Testis (tissue), 3 donors: ENCODE data around the gene AKR1C4. TPM values are rescaled to one million over a fixed set of nuclear protein-coding genes. Genes with fewer than 3 reads are reported as not detected.

ENCODE experiments used
- DNase-seq: peaks from one replicate; pipeline ENCODE4 v3.0.0-alpha.2; 2019
- H3K27ac ChIP-seq, 2 donors: fragments of 200-600 bp; sonication (generic); one replicate each; pipeline ENCODE4 v1.5.1; 2019
- H3K27me3 ChIP-seq: fragments of 200-600 bp; sonication (generic); one replicate; pipeline ENCODE4 v1.5.1; 2019
- H3K36me3 ChIP-seq: fragments of 200-600 bp; sonication (generic); one replicate; pipeline ENCODE4 v1.5.1; 2017; ENCODE audit warnings: low read depth; ENCODE audit errors: missing control alignments
- H3K4me1 ChIP-seq: fragments of 200-600 bp; sonication (generic); one replicate; pipeline ENCODE4 v1.5.1; 2019
- H3K4me3 ChIP-seq, 2 donors: fragments of 200-600 bp; sonication (generic); one replicate each; pipeline ENCODE4 v1.5.1; 2017 to 2019
- H3K9me3 ChIP-seq: fragments of 200-600 bp; sonication (generic); one replicate; pipeline ENCODE4 v1.5.1; 2017
- CTCF ChIP-seq, 3 experiments: fragments of 450-650 bp in 2 of 3; fragments of 200-600 bp in 1 of 3; sonication (generic) in 1 of 3; IDR thresholded peaks; one replicate each; pipeline ENCODE4 v1.5.1; 2016 to 2019; ENCODE audit warnings: antibody characterized with exemption in 3 of 3, mild to moderate bottlenecking in 2 of 3, moderate library complexity in 1 of 3
- POLR2A ChIP-seq: fragments of 450-650 bp; IDR thresholded peaks from one replicate; pipeline ENCODE4 v1.6.1; 2017; ENCODE audit warnings: antibody characterized with exemption, mild to moderate bottlenecking, moderate library complexity
- WGBS, 2 donors: methylation state at CpG; one replicate each; pipeline ENCODE4 v1.1.5; 2018; 5-methylcytosine and 5-hydroxymethylcytosine counted together
- intact Hi-C: fragments of 100-400 bp; cut with DNase I; formaldehyde crosslinking; loops from one replicate; pipeline ENCODE4 v1.15.1; 2023; ENCODE audit warnings: low total_unique reads
- polyA plus RNA-seq: library from polyadenylated mRNA; stranded (reverse); fragments of 350-450 nt; fragmentation: Illumina TruSeq; extraction: RNeasy Lipid Tissue Mini Kit (QIAGEN cat#74804); gene quantifications from one replicate; pipeline ENCODE4 v1.2.3, GENCODE V29; 2014; ENCODE audit warnings: low read depth, low replicate concordance; ENCODE audit not compliant: insufficient read depth
- total RNA-seq, 2 donors: library from RNA; depleted of rRNA; stranded (reverse); fragments of >200 nt; gene quantifications; one replicate each; pipeline ENCODE4 v1.2.3, GENCODE V29; 2016

The AKR1C4 gene
- total and polyA plus RNA-seq, 3 donors from 2014 or later, result 0.37 to 1.9 (median 0.63) TPM

- intact Hi-C loops, result no loop called here
- Histone ChIP-seq H3K4me1 (no peaks in the 10 kb centered on the region), H3K27me3 (no peaks in the 10 kb centered on the region), H3K9me3 (no peaks in the 10 kb centered on the region), H3K36me3 (no peaks in the 10 kb centered on the region), H3K4me3 (no peak overlapping the region), H3K27ac (no peak overlapping the region)
- no peak for TF ChIP-seq CTCF (IDR thresholded peaks at IDR 0.05)
- TF ChIP-seq POLR2A, result no peak
- 58 to 62% methylated on average over 1 of the region's 1 CpG for WGBS, 2 donors
- no peak for DNase-seq
Observed at GRCh38 chr10:5148678-5149032, 48.0 kb upstream of the AKR1C4 start.

- WGBS, 2 donors, result 91 to 93% methylated on average over 3 of the region's 3 CpGs
Observed at GRCh38 chr10:5151076-5151475, 45.6 kb upstream of the AKR1C4 start.

GRCh38 chr10:5155951-5156350 is 40.7 kb upstream of the AKR1C4 start:
- intact Hi-C loops, result no loop called here
- TF ChIP-seq POLR2A, result no peak
- no peak for TF ChIP-seq CTCF (IDR thresholded peaks at IDR 0.05)
- no peaks in the 10 kb centered on the region for H3K9me3 ChIP-seq
- no peaks in the 10 kb centered on the region for H3K27me3 ChIP-seq
- H3K4me3 ChIP-seq, result no peak overlapping the region
- no peaks in the 10 kb centered on the region for H3K36me3 ChIP-seq
- 41 to 52% methylated on average over 1 of the region's 1 CpG for WGBS, 2 donors
- no peak for DNase-seq
- H3K4me1 ChIP-seq, result no peaks in the 10 kb centered on the region
- H3K27ac ChIP-seq, result no peak overlapping the region

More at GRCh38 chr10:5151076-5151475, 45.6 kb upstream of the AKR1C4 start:
- DNase-seq, result no peak
- Histone ChIP-seq H3K4me3 (no peak overlapping the region), H3K4me1 (no peaks in the 10 kb centered on the region), H3K36me3 (no peaks in the 10 kb centered on the region), H3K27me3 (no peaks in the 10 kb centered on the region), H3K9me3 (no peaks in the 10 kb centered on the region), H3K27ac (no peak overlapping the region)
- TF ChIP-seq POLR2A (no peak), CTCF (IDR thresholded peaks at IDR 0.05) (no peak)
- intact Hi-C loops, result no loop called here

- intact Hi-C loops, result no loop called here
- H3K9me3 ChIP-seq, result no peaks in the 10 kb centered on the region
- no peaks in the 10 kb centered on the region for H3K36me3 ChIP-seq
- no peak overlapping the region for H3K27ac ChIP-seq
- H3K4me3 ChIP-seq, result no peak overlapping the region
- TF ChIP-seq CTCF (IDR thresholded peaks at IDR 0.05) (no peak), POLR2A (no peak)
- no peak for DNase-seq
- 83 to 87% methylated on average over 10 of the region's 10 CpGs for WGBS, 2 donors
- H3K27me3 ChIP-seq, result no peaks in the 10 kb centered on the region
- H3K4me1 ChIP-seq, result no peaks in the 10 kb centered on the region
Observed at GRCh38 chr10:5157501-5157900, 39.1 kb upstream of the AKR1C4 start.

GRCh38 chr10:5159126-5159525 is 37.5 kb upstream of the AKR1C4 start:
- Histone ChIP-seq H3K36me3 (no peaks in the 10 kb centered on the region), H3K9me3 (no peaks in the 10 kb centered on the region), H3K27me3 (no peaks in the 10 kb centered on the region), H3K27ac (no peak overlapping the region), H3K4me1 (no peaks in the 10 kb centered on the region), H3K4me3 (no peak overlapping the region)
- DNase-seq, result no peak
- intact Hi-C loops, result no loop called here
- 77 to 86% methylated on average over 6 of the region's 6 CpGs for WGBS, 2 donors
- TF ChIP-seq CTCF (IDR thresholded peaks at IDR 0.05) (no peak), POLR2A (no peak)
